Measurements from ENCODE around the gene NFE2L2. TPM values are rescaled to one million over a fixed set of nuclear protein-coding genes. Genes with fewer than 3 reads are reported as not detected.

The NFE2L2 gene
- total RNA-seq, 6 donors from 2014 or later, result 52.4 to 174 (median 94.4) TPM

DNA sequence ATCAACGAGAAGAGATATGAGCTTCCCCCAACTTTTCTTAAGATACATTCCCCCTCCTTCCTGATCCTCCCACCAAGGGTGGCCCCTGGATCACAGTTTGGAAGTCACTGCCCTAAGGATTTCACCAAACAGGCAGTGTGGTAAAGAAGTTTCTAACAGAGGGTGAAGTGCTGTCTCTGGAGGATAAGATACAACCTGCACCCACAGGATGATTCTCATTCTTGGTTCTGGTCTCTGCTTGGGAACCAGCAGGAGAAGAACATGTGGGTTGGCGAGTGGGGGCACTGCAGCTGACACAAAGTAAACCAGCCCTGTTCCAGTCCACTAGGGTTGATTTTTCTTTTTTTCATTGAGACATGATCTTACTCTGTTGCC lies 9.3 kb downstream of the NFE2L2 start:
- H3K27me3 ChIP-seq, result no peaks in the 10 kb centered on the region
- DNase-seq (no peak), ATAC-seq (ENCODE audit: low FRiP score in 2 of 2) (no peak)
- WGBS, 2 donors, result 58 to 72% methylated on average over 2 of the region's 2 CpGs
- H3K9me3 ChIP-seq, result no peaks in the 10 kb centered on the region
- peaks cover 0 to 4% (median 0%) of the 10 kb centered on the region in 4 donors for H3K36me3 ChIP-seq
- no peak overlapping the region for H3K4me3 ChIP-seq
- peaks cover 71 to 98% (median 91%) of the 10 kb centered on the region in 4 donors for H3K4me1 ChIP-seq
- TF ChIP-seq POLR2A (IDR thresholded peaks at IDR 0.05), result no peak
- no peak for TF ChIP-seq POLR2AphosphoS5 (IDR thresholded peaks at IDR 0.05)
- TF ChIP-seq, protein P1, sequence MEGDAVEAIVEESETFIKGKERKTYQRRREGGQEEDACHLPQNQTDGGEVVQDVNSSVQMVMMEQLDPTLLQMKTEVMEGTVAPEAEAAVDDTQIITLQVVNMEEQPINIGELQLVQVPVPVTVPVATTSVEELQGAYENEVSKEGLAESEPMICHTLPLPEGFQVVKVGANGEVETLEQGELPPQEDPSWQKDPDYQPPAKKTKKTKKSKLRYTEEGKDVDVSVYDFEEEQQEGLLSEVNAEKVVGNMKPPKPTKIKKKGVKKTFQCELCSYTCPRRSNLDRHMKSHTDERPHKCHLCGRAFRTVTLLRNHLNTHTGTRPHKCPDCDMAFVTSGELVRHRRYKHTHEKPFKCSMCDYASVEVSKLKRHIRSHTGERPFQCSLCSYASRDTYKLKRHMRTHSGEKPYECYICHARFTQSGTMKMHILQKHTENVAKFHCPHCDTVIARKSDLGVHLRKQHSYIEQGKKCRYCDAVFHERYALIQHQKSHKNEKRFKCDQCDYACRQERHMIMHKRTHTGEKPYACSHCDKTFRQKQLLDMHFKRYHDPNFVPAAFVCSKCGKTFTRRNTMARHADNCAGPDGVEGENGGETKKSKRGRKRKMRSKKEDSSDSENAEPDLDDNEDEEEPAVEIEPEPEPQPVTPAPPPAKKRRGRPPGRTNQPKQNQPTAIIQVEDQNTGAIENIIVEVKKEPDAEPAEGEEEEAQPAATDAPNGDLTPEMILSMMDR (IDR thresholded peaks at IDR 0.05), result no peak
- TF ChIP-seq EP300 (IDR thresholded peaks at IDR 0.05), result no peak
- H3K27ac ChIP-seq, result peak overlapping the region in 2 of 4 donors; percentile 85 to 88

DNA sequence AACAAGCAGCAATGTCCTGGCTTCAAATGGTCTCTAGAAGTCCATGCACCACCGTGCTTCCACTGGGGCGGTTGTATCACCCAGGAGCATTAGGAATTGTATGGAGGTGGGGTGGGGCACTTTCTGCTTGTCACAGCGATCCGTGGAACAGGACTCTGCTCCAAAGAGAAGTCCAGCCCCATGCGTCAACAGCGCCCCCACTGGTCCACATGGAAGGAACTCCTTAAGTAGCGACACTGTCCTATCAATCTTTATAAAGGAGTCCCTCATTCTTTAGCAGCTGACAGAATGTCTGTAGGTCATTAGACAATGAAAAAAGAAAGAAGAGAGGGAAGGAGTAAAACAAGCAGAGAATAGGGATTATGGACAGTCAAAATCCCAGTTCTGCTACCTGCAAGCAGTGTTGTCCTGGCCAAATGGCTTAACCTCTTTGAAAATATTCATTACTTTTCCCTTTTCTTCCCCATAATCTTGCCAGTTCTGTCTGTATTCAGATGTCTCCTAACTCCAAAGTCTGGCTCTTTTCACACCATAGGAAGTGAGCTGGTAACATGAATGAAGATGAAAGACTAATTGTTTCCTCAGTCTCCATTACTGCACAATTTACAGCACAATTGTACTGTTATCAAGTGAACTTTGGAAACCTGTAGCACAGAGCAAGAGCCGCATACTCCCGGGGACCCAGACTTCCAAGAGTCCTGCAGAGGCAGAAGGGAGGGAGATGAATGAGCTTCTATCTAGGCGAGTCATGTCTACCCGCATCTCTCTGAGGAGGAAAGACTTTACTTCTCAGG lies 9.9 kb downstream of the NFE2L2 start:
- 70 to 76% methylated on average over 10 to 11 of the region's 11 CpGs for WGBS, 2 donors
- Histone ChIP-seq H3K27me3 (no peaks in the 10 kb centered on the region), H3K9me3 (no peaks in the 10 kb centered on the region), H3K27ac (peak overlapping the region in 3 of 4 donors; percentile 31 to 88 (median 85)), H3K4me3 (no peak overlapping the region), H3K4me1 (peaks cover 77 to 98% (median 87%) of the 10 kb centered on the region in 4 donors), H3K36me3 (peaks cover 0 to 4% (median 0%) of the 10 kb centered on the region in 4 donors)
- peak in 1 of 2 donors; percentile 54 for DNase-seq
- TF ChIP-seq, protein P1 (IDR thresholded peaks at IDR 0.05), result peak in 2 of 6 experiments; percentile 16 to 31
- no peak for TF ChIP-seq POLR2A (IDR thresholded peaks at IDR 0.05)
- ATAC-seq (ENCODE audit: low FRiP score in 2 of 2), result no peak

DNA sequence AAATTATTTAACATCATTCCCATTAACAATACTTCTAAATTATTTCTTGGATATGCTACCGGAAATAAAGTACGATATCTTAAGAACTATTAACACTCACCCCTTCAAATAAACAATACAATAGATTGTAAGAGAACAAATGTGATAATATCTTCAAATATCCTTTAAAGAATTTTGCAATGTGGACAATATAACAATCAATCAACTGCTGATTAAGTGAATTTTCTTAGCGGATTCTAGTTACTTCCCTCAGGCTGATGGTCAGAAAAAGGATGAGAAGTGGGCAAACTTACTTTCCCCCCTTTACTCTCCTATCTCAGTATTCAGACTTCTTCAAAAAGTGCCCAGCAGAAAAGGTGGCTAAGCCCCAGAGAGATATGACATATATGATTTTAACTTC lies 10.8 kb downstream of the NFE2L2 start:
- no peak for ATAC-seq (ENCODE audit: low FRiP score in 2 of 2)

DNA sequence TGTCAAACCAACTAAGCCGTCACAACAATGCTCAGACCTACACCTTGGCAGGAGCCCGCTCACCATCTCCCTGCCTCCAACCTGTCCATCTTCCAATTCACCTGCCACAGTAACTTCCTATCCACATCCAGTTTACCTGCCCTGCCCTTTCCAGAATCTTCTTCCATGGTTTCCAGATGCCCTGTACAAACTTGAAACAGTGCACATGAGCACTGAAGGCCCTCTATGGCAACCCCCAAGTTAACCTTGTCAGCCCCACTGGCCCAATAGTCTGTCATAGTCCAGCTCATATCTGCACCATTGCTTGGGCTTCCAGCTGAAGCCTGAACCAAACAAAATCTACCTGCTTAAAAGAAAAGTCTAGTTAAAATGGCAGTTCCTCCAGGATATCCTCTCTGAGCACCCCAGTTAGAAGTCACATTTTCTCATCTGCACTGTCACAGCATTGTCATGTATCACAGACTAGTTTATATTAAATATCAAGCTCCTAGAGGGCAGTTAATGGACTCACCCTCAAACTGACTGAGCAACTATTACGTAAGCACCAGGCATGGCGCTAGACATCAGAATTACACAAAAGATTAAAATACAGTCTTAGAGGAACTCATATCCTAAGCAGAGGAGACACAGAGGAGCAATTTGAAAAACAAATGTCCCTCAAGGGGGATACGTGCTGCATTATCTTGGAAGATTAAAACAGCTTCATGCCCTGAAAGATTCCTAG lies 11.6 kb downstream of the NFE2L2 start:
- Histone ChIP-seq H3K27me3 (no peaks in the 10 kb centered on the region), H3K4me1 (peaks cover 82 to 98% (median 89%) of the 10 kb centered on the region in 4 donors), H3K27ac (peak overlapping the region; percentile 73 to 88 (median 81)), H3K4me3 (no peak overlapping the region), H3K36me3 (no peaks in the 10 kb centered on the region), H3K9me3 (no peaks in the 10 kb centered on the region)
- 81 to 86% methylated on average over 5 of the region's 5 CpGs for WGBS, 2 donors
- DNase-seq, result no peak
- TF ChIP-seq, protein P1 (IDR thresholded peaks at IDR 0.05), result no peak
- no peak for TF ChIP-seq EP300 (IDR thresholded peaks at IDR 0.05)
- TF ChIP-seq POLR2A (IDR thresholded peaks at IDR 0.05), result no peak
- ATAC-seq (ENCODE audit: low FRiP score in 2 of 2), result no peak

More for the DNA sequence above, 10.8 kb downstream of the NFE2L2 start:
- no peaks in the 10 kb centered on the region for H3K9me3 ChIP-seq
- peaks cover 0 to under 1% (median 0%) of the 10 kb centered on the region in 4 donors for H3K36me3 ChIP-seq
- 63 to 67% methylated on average over 3 of the region's 3 CpGs for whole genome bisulfite sequencing, 2 donors
- H3K4me1 ChIP-seq, result peaks cover 83 to 98% (median 85%) of the 10 kb centered on the region in 4 donors
- DNase-seq, result no peak
- no peak overlapping the region for H3K4me3 ChIP-seq
- peak overlapping the region in 3 of 4 donors; percentile 77 to 88 (median 85) for H3K27ac ChIP-seq
- H3K27me3 ChIP-seq, result no peaks in the 10 kb centered on the region
- no peak for TF ChIP-seq POLR2AphosphoS5 (IDR thresholded peaks at IDR 0.05)
- TF ChIP-seq, protein P1 (IDR thresholded peaks at IDR 0.05), result no peak
- no peak for TF ChIP-seq EP300 (IDR thresholded peaks at IDR 0.05)
- TF ChIP-seq POLR2A (IDR thresholded peaks at IDR 0.05), result no peak

Measured in upper lobe of left lung (tissue), 6 donors.